Kidney (tissue), 14 donors: ENCODE results near the gene SIRPB1. TPM values are rescaled to one million over a fixed set of nuclear protein-coding genes. Genes with fewer than 3 reads are reported as not detected.
"Not testable (repeated sequence)": the region's sequence is repeated elsewhere in the genome, so short reads cannot be mapped to it uniquely, and the experiment has no call there.

ENCODE experiments used
- DNase-seq, 5 donors: peaks; one replicate each; pipeline ENCODE4 v3.0.0-alpha.2; 2013 to 2020
- FAIRE-seq: peaks from 2 replicates; lab custom pipeline; 2012; peaks lifted over from hg19 to GRCh38; lab: Jason Lieb, UNC
- H3K27ac ChIP-seq, 2 donors: one replicate each; pipeline ENCODE4 v1.7.0; 2013; ENCODE audit warnings: low read depth in 2 of 2, low read length in 2 of 2, inconsistent platforms in 1 of 2
- H3K27me3 ChIP-seq: one replicate; pipeline ENCODE4 v1.7.1; 2013; ENCODE audit warnings: low read length, inconsistent platforms; ENCODE audit not compliant: control insufficient read depth, insufficient read depth
- H3K36me3 ChIP-seq, 3 donors: one replicate each; pipeline versions ENCODE4 v1.7.0 to v1.7.1; 2013; ENCODE audit warnings: low read length in 3 of 3, control low read depth in 1 of 3, inconsistent platforms in 1 of 3; ENCODE audit not compliant: insufficient read depth in 3 of 3, control insufficient read depth in 2 of 3
- H3K4me1 ChIP-seq, 3 donors: one replicate each; pipeline versions ENCODE4 v1.7.0 to v1.7.1; 2013; ENCODE audit warnings: low read length in 3 of 3, inconsistent platforms in 1 of 3, low read depth in 1 of 3; ENCODE audit not compliant: control insufficient read depth in 2 of 3, insufficient read depth in 2 of 3
- H3K4me3 ChIP-seq, 3 donors: one replicate each; pipeline versions ENCODE4 v1.7.0 to v1.8.1; 2013; ENCODE audit warnings: low read length in 3 of 3, control low read depth in 1 of 3, inconsistent platforms in 1 of 3
- H3K9ac ChIP-seq, 3 donors: one replicate each; pipeline versions ENCODE4 v1.7.0 to v1.7.1; 2013; ENCODE audit warnings: low read length in 3 of 3, control low read depth in 1 of 3, inconsistent platforms in 1 of 3
- H3K9me3 ChIP-seq, 3 donors: one replicate each; pipeline versions ENCODE4 v1.7.0 to v1.7.1; 2013; ENCODE audit warnings: low read length in 3 of 3, control low read depth in 1 of 3, inconsistent platforms in 1 of 3; ENCODE audit not compliant: control insufficient read depth in 2 of 3, insufficient read depth in 1 of 3
- intact Hi-C: fragments of 100-400 bp; cut with DNase I; formaldehyde crosslinking; loops from one replicate; pipeline ENCODE4 v1.11.1; 2022
- polyA plus RNA-seq: library from polyadenylated mRNA; stranded (reverse); fragments of 350-450 nt; fragmentation: Illumina TruSeq; extraction: RNeasy Lipid Tissue Mini Kit (QIAGEN cat#74804); gene quantifications from one replicate; pipeline ENCODE4 v1.2.3, GENCODE V29; 2014; ENCODE audit warnings: low read depth, low replicate concordance; ENCODE audit not compliant: insufficient read depth
- total RNA-seq: library from RNA; stranded (reverse); fragmentation: NEBNext Ultra II Directional; extraction: Animal tissue kit (Norgen Biotek cat#: 25700); gene quantifications from one replicate; pipeline ENCODE4 v1.2.1, GENCODE V29; 2021
- TF ChIP-seq, protein P1 (sequence below): IDR thresholded peaks from 3 replicates; pipeline ENCODE4 v1.5.1; 2012; ENCODE audit warnings: mild to moderate bottlenecking, moderate library complexity, borderline replicate concordance; ENCODE audit not compliant: insufficient read depth; ENCODE audit errors: extremely low read depth
- donor health status: control.
- donor health status: control.
- donor health status: control.
- donor health status: control.
- donor health status: control.
- donor health status: DM: yes; HTN: yes; CAD: no.
- donor health status: Normal renal cell carcinoma (clear cell type).

The SIRPB1 gene
- total and polyA plus RNA-seq, 2 donors from 2014 or later: 0.58 to 8.2 TPM

DNA sequence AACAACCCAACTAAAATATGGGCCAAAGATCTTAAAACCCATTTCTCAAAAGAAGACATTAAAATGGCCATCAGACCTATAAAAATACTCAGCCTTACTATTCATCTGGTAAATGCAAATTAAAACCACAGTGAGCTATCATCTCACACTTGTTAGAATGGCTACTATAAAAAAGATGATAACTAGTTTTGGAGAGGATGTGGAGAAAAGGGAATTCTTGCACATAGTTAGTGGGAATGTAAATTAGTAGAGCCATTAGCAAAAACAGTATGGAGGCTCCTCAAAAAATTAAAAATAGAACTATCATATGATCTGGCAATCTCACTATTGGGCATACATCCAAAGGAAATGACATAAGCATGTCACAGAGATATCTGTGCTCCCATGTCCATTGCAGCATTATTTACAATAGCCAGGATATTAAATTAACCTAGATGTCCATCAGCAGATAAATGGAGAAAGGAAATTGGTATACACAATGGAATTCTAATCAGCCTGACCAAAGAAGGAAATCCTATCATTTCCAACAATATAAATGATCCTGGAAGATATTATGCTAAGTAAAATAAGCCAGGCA, 2.9 kb downstream of the SIRPB1 start:
- intact Hi-C loops: no loop called here

DNA sequence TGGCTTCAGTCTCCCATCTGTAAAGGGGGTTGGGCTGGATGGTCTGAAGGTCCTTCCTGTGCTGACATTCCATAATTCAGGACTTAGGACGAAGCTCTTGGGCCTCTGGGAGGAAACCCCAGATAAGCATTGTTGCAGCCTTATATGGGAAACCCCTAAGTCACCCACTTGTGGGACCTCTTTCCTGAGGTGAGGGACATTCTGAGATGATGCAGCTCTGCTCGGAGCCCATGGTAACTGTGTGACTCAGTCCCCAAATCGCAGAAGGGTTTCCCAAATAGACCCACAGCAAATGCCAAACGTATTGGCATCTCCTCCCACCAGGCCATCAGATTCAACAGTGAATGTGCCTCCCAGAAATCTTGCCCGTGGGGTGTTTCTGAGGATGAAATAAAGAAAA, 9.4 kb downstream of the SIRPB1 start:
- H3K27me3 ChIP-seq, H3K4me1 ChIP-seq, H3K4me3 ChIP-seq, H3K9ac ChIP-seq, FAIRE-seq, DNase-seq, H3K9me3 ChIP-seq, intact Hi-C loops, H3K36me3 ChIP-seq, H3K27ac ChIP-seq: not testable (repeated sequence)

More for the DNA sequence above, 2.9 kb downstream of the SIRPB1 start:
- FAIRE-seq: no peak
- H3K4me1 ChIP-seq: no peaks in the 10 kb centered on the region
- H3K27ac ChIP-seq: no peak overlapping the region
- TF ChIP-seq, protein P1, sequence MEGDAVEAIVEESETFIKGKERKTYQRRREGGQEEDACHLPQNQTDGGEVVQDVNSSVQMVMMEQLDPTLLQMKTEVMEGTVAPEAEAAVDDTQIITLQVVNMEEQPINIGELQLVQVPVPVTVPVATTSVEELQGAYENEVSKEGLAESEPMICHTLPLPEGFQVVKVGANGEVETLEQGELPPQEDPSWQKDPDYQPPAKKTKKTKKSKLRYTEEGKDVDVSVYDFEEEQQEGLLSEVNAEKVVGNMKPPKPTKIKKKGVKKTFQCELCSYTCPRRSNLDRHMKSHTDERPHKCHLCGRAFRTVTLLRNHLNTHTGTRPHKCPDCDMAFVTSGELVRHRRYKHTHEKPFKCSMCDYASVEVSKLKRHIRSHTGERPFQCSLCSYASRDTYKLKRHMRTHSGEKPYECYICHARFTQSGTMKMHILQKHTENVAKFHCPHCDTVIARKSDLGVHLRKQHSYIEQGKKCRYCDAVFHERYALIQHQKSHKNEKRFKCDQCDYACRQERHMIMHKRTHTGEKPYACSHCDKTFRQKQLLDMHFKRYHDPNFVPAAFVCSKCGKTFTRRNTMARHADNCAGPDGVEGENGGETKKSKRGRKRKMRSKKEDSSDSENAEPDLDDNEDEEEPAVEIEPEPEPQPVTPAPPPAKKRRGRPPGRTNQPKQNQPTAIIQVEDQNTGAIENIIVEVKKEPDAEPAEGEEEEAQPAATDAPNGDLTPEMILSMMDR: no peak
- no peak overlapping the region for H3K4me3 ChIP-seq
- no peak for DNase-seq
- H3K27me3 ChIP-seq: no peaks in the 10 kb centered on the region
- H3K36me3 ChIP-seq: no peaks in the 10 kb centered on the region
- no peaks in the 10 kb centered on the region for H3K9me3 ChIP-seq
- H3K9ac ChIP-seq: no peak overlapping the region

DNA sequence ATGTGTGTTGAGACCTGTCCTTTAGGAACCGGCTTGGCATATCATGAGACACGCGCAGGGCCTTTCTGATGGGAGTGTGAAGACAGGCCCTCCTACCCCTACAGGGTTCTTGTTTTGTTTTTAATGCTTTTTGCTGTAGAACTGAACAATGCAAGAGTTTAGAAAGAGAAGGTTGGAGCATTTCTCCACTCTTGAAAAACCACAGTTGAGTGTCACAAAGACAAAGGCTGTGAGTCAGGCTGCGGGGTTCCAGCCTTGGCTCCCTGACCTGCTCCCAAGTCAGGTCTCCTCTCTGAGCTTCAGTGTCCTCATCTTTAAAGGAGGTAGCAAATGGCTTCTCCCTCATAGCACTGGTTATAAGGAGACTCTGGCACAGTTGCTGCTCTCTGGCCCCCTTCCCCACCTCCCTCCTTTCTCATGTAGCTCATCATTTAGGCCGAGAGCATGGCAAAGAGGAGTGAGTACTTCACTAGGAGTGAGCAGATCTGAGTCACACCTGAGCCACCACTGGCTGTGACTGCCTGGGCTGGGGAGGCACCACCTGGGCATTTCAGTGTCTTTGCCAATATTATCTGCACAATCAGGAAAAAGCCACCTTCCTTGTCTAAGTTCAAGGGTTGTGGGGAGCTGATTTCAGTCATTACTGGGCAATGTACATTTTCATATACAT, 11.0 kb downstream of the SIRPB1 start:
- H3K9me3 ChIP-seq, intact Hi-C loops, H3K4me1 ChIP-seq, H3K9ac ChIP-seq, H3K4me3 ChIP-seq, FAIRE-seq, H3K27ac ChIP-seq, DNase-seq, H3K27me3 ChIP-seq, H3K36me3 ChIP-seq: not testable (repeated sequence)

DNA sequence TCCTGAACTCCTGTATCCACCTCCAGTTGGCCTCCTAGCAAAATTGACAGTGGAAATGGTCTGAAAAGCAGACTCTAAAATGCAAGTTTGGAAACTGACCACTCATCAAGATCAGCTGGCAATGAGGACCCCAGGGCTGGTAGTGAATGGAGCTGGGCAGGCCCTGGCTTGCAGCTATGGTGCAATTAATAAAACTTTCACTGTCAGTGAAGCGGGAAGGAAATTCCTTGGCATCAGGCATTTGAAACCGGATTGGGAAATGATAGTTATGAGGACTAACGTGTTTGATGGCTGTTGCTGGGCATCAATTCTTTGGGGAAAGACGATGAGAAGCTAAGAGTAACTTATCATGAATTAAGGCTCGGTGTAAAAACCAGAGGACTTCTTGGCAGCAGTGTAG, 19.1 kb downstream of the SIRPB1 start:
- no peak overlapping the region for H3K27ac ChIP-seq
- no peaks in the 10 kb centered on the region for H3K4me1 ChIP-seq
- no peak overlapping the region for H3K4me3 ChIP-seq
- FAIRE-seq (no peak), DNase-seq (no peak)
- no peak overlapping the region for H3K9ac ChIP-seq
- intact Hi-C loops: no loop called here
- no peaks in the 10 kb centered on the region for H3K27me3 ChIP-seq
- H3K36me3 ChIP-seq: no peaks in the 10 kb centered on the region
- no peaks in the 10 kb centered on the region for H3K9me3 ChIP-seq
- TF ChIP-seq, protein P1: no peak
